HG02938 (cell line): ENCODE results near the gene GJD3.

ENCODE experiments used
- ATAC-seq: cut with Tn5 transposase; IDR thresholded peaks from one replicate; pipeline ENCODE4 v1.9.1; 2021; ENCODE audit warnings: mild to moderate bottlenecking, moderate library complexity; ENCODE audit not compliant: unreplicated experiment

The GJD3 gene

DNA sequence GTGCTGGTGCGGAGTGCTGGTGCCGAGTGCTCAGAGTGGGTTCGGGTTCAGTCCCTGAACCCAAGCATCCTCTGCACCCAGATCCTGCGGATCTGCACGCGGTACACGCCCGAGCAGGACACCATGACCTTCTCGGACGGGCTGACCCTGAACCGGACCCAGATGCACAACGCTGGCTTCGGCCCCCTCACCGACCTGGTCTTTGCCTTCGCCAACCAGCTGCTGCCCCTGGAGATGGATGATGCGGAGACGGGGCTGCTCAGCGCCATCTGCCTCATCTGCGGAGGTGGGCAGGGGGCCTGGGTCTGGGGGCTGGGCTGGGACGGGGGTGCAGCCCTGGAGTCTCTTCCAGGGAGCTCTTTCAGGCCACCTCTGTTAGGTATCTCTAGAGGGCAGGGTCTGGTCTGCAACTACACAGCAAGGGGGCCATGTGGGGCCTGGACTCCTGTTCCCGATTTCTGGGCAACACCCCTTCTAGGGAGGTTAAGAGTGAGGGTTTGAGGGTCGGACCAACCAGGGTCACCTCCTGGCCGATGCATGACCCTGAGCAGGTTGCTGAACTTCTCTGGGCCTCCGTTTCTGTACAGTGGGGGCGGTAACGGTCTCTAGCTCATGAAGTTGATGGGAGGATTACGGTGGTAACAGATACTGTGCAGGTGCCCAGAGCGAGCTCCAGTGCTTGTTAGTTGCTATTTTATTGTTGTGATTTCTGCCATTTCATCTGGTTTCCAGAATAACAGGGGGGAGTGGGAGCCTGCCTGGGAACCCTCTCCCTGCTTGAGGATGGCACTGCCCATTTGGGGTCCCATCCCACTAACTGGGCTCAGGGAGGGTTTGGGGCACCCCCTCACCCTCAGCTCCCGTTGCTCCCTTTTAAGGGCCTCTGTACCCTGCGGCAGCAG is 10.1 kb downstream of the GJD3 start:
- ATAC-seq = no peak

DNA sequence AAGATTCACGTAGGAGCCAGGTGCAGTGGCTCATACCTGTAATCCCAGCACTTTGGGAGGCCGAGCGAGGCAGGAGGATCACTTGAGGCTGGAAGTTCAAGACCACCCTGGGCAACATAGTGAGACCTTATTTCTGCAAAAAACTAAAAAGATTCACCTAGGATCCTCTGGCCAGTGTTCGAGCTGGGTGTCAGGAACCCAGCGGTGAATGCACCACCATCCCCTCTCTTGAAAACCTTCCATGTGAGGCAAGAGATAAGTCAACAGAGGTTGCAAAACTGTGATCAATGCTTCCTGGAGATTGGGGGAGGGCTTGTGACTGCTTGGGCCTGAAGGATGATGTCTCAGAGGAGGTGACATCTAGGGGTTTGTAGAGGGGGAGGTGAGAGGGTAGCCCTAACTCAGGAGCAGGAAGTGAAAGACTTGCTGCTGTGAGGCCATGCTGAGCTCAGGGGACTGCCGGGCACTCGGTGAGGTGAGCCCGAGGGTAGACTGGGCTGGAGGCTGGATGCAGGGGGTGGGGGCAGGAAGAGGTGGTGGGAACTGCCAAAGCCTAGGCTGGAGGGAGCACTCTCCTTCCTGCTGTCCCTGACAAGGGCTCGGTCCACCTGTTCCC is 11.7 kb downstream of the GJD3 start:
- ATAC-seq = no peak

DNA sequence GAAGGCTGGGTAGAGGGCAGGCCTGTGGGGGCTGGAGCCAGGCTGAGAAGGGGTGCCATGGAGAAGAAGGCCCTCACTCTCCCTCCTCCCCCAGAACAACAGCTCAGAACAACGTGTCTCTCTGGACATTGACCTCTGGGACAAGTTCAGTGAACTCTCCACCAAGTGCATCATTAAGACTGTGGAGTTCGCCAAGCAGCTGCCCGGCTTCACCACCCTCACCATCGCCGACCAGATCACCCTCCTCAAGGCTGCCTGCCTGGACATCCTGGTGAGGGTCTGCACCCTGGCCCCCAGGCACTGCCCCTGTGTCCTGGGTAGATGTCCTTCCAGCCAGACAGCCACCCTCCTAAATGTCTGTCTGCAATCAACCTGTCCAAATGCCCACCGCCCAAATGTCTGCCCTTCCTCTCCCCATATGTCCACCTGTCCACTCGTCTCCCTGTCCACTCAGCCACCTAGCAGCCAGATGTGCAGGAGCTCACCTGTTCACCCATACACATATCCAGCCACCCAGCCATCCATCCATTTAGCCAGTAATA is 12.2 kb downstream of the GJD3 start:
- no peak for ATAC-seq

DNA sequence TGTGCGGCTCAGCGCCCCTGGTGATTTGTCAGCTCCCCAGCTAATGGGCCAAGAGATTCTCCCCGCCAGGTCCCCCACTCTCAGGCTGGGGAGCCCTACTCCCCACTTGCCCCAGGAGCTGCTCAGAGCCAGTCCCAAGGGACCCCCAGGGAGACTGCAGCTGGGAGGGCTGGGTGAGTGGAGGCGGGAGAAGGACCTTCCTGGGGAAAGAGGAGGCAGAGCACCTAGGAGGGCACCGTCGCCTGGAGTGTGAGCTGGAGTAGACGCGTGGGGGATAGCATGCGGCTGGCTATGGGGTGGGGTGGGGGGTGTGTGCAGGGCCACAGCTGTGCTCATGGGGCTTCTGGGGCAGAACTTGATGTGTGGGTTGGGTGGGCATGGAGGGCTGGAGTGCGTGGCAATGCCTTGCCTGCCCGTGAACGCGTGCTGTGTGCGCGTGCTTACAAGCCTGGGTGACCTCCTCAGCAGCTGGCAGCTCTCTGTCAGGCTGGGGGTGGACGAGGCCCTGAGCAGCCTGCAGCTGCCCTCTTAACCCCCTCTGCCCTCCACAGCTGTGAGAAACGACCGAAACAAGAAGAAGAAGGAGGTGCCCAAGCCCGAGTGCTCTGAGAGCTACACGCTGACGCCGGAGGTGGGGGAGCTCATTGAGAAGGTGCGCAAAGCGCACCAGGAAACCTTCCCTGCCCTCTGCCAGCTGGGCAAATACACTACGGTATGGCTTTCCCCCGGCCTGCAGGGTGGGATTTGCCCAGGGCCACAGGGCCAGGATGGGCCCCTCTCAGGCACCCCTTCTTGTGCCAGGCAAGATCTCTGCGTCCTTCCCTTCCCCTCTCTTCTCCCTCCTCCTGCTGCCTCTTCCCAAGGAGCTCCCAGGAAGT is 12.9 kb downstream of the GJD3 start:
- no peak for ATAC-seq

DNA sequence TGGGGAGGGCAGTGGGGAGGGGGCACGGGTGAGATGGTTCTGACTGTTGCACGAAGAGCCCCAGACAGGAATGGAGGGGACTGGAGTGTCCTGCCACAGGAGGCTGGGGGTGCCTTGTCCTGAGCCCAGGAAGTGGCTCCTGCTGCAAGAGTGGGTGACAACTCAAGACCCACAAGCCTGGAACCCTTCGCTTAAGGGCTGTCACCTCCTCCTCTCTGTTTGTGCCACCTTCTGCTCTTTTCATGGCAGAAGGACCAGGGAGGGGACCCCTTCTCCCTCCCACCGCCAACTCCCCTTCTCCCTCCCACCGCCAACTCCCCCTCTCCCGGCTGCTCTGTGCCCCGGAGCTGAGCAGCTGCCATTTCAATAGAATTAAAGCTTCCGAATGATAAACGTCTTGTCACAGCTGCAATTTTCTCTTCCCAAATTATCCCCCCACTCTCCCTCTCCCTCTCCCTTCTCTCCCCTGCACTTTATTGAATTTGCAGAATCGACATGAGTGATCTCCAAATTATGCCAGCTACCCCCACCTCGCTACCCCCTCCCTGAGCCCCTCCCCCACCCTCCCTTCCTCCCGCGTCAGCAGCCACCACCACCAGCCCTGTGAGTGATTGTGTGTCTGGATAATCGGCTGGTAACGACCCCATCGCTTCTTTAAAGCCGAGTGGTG is 13.7 kb downstream of the GJD3 start:
- ATAC-seq = no peak

DNA sequence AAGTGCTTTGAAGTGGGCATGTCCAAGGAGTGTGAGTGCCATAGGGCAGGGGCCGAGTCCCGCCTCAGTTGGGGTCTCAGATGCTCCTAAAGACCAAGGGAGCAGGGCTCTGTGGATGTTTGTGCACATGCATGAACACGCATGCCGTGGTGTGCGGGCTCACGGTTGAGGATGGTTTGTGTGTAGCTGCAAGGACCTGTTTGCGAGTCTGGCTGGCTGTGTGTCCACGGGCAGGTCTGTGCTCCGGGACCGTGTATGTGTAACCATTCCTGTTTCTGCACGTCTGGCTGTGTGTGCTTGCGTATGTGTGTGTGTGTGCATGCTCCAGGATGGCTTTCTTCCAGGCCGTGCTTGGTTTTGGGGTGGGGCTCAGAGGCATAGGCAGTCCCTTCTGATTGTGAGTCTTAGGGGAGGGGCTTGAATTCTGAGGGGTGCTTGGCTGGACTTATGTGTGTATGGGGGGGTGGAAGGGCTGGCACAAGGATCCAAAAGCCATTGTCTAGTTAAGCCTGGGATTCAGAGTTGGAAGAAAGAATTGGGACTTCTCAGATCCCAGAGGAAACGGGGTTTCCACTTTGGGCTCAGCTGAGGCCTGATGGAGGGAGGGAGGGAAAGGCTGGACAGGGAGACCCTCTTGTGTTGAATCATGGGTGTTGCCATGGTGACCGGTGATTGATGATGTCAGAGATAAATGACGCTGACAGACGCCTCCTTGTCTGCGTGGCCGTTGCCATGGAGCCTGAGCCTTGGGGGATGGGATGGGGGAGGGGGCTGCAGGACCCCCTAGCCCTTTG is 14.4 kb downstream of the GJD3 start:
- no peak for ATAC-seq

DNA sequence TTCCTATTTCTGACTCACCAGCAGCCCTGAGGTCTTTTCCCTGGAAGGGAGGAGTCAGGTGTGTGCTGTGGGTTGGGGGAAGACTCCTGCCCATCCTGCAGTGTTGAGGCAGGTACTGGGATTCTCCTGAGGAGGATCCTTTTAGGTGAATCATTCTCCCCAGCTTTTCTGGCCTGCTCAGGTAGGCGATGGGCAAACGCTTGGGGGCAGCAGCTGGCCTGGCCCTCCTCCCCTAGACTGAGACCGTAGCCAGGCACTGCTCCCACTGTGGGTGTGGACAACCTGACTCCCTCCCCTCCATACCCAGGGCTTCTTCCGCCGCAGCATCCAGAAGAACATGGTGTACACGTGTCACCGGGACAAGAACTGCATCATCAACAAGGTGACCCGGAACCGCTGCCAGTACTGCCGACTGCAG is 15.1 kb downstream of the GJD3 start:
- ATAC-seq = no peak

DNA sequence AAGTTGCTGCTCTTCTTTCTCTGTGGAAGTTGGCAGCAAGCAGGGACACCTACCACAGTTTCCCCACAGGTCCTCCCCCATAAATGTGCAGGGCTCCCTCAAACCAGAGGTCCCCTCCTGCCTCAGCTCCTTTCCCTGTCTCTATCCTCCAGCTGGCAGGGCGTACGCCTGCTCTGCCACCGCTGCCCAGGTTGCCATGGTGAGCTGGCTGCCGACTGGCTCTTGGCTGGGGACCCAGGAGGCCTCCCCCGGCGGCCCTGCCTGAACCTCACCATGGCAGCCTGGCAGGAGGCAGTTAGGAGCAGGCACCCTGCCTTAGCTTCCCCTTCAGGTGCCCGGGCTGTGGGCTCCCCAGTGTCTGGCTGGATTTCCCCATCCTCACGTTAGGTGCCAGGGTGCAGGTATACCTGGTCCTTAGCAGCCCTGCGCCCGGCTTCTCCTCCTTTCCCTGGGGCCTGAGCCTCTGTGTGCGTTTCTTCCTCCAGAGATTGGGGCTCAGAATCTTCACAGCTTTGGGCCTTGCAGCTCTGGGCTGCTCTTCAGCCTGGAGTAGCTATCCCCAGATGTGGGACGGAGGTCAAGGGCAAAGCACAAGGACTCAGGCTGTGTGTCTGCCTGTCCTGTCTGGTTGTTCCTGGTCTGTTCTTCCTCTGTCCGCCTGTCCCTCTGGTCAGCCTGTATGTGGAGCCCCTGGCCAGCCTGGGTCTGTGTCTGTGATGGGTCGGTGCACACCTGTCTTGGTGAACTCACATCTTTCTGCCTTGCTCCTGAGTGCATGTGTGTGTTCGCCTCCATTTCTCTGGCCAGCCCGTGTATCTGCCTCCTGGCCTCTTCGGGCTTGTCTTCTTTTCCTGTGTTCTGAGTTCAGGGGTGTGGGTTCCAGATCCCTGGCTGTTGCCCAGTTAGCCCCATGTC is 15.7 kb downstream of the GJD3 start:
- no peak for ATAC-seq

DNA sequence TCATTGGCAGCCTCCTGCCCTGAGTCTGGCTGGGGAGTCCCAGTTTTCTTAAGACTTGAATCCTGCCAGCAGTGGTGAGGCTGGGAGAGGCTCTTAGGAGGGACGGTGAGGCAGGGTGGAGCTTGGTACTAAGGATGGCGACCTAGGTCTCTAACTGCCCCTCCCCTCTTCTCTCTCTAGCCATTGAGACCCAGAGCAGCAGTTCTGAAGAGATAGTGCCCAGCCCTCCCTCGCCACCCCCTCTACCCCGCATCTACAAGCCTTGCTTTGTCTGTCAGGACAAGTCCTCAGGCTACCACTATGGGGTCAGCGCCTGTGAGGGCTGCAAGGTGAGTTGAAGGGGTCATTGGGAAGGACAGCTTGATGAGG is 16.4 kb downstream of the GJD3 start:
- ATAC-seq = no peak

DNA sequence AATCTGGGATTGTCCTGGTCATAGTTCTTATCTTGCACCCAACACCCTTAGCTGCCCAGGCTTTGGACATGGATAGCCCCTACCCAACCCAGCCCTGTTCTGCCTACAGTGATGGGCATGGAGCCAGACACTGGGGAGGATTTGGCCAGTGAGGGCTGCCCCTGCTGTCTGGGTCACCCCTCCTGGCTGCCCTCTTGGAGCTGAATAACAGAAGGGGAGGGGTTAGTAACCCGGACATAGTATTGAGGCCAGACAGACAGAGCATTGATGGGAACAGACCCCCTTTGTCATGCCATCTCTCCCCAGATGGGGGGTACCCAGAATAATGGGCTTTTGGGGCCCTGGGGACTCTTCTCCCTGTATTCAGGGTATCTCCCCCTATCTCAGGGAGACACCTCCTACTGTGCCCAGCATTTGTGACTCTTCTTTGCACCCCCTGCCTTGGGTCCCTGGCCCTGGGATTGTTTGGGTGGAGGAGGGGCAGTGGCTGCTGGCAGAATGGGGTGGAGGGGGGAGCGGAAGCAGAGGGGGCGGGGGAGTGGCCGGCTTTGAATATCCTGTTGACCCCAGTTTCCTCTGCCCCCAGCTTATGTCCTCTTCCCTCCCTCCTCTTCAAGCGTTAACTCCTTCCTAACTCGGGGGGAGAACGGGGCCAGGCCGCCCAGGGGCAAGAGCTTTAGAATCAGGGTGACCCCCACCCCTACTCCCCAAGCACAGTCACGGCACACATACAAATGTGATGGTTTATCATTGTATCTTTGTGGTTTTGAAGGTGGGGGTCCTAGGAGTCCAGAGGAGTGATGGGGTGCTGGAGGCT is 17.0 kb downstream of the GJD3 start:
- no peak for ATAC-seq

DNA sequence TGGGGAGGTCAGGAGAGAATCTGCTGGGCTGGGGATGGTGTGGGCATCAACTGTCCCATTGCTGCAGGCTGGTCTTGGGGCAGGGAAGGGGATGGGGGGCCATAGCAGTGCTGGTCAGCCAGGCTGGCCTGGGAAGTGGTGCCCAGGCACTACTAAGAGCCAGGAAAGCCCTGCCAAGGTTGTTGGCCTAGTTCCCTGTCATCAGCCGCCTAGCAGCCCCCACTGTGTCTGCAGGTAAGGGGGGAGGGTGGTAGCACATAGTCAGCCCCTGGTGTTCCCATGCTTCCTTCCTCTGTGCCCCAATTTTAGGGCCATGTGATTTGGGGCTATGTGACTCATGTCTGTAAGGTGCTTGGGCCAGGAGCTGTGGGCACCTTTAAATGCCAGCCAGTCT is 17.8 kb downstream of the GJD3 start:
- ATAC-seq = no peak

DNA sequence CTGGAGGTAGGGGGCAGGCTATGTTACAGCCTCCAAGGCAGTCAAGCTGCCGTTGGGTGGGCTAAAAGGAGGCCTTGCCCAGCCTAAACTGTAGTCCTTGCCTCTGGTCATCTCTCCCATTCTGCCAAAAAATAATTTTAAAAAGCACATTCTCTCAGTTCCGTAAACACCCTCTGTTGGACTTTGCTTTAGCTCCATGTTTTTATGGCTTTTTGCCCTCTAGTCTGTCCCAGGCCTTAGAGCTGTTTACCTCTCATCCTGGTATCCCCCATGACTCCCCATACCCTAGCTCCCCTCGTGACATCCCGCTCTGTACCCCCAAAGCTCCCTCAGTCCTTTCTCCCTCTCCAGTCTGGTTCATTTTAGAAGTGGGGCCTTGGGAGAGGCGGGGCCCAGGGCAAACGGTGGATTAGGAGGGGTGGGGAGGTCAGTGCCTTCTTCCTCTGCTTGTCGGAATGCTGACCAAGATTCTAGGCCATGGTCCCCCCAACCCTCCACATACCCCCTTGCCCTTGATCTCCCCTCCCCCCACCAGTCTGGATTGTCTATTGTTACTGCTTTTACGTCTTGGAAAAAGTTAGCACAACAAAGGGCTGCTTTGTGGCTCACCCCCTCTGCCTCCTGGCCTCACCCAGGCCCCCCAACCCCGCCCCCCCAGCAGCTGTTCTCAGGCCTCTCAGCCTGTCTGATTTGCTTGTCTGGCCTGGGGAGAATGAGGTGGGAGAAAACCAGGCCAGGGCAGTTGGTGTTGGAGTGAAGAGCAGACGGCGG is 18.4 kb downstream of the GJD3 start:
- ATAC-seq = no peak

DNA sequence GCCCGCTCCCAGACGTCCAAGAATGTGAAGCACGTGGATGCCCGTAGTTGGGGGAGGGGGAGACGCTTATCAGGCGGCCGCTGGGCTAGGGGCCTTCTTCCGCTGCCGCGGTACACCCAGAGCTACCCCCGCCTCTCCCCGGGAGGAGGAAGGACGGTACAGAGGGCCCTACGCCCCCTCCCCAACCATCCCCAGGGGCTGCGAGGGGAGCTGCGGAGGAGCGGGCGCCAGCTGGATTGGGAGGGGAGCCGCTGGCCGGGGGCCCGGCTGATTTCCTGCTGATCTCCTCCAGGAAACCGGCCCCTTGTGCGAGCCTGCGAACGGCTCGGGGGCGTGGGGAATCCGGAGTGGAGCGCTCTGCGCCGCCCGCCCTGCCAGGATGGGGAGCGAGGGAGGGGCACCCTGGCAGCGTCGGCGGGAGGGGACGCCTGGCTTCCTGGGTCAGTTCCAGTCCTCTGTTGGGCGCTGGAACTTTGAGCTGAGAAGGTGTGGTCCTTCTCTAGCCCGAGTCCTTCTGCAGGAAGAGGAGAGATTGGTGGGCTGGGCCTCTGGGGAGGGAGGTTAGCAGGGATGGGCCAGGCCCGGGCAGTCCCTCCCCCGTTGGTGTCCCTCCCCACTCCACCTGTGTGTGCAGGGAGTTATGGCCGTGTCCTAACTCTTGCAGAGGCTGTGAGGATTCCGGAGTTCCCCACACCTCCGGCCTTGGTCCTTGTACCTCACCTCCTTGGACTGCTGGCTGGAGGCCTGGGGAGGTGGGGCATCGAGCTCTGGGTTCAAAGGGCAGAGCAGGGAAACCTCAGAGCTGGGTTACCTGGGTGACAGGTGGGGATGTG is 19.2 kb downstream of the GJD3 start:
- no peak for ATAC-seq

DNA sequence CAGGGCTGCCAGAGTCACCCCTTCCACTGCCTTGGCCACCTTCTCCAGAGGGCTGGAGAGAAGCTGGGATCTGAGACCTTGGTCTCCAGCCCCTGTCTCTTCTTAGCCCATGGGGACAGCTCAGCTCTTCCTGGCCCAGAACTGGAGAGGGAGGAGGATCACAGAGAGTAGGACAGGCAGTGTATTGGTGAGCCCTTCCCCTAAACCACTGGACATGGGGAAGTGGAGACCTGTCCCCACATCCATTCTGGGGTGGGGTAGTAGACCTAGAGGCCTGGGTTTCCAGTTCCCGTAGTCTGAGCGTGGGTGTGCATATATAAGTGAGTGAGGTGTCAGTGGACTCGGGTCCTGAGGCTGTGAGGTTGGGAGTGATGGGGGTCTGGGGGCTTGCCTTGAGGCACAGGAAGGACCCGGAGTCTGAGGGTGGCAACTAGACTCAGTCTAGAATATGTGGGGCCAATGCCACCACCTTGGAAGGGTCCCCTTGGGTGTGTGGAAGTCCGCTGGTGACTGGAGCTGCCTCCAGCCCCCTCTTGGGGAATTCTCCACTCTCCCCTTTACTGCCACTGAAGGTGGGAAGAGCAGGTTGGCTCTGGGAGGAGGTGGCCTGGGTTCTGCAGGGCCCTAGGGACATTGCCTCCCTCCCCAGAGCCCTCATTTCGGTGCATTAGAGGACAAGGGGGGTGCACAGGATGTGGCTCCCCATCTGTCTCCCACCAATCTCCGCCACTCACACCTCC is 19.9 kb downstream of the GJD3 start:
- ATAC-seq = no peak

DNA sequence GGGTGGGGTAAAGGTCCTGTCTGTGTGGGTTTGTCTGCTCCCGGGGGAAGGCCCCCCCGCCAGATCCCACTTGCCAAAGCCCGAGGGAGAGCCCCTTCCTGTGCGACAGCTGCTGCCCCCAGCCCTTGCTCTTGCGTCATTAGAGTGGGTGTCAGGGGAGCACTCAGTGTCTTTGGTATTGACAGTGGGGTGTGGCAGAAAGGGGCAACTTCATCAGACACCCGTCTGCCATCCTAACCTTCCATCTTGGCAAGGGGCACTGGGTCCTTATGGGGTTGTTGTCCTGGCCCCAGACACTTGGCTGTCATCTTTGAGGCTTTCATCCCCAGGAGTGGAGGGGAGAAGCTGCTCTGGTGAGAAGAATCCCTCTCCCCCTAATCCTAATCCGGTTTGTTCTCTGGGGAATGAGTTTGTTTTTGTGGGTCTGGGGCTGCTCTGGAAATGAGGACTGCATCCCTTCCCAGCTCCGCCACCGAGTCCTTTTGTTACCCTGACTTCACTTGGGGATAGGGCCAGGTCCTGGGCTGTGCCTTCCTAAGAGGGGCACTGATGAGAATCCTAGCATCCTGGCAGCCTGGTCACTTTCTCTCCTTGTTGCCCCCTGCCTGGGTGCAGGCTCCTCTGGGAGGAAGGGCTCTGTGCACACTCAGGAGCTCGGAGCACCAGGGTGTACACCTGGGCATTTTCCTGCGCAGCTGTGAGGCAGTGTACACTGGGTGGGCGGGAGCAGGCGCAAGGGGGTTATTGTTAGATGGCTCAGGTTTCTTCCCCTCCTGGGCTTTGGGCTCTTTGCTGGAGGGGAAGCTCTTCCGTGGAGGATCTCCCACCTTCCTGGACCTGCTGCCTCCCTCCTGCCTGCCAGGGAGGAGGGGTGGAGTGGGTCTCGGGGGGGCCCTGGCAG is 21.1 kb downstream of the GJD3 start:
- no peak for ATAC-seq
